GM19035 (cell line): ENCODE results near the gene RUNX3.

ENCODE experiments used
- ATAC-seq: cut with Tn5 transposase; IDR thresholded peaks from one replicate; pipeline ENCODE4 v1.9.1; 2021; ENCODE audit not compliant: unreplicated experiment

RUNX3 gene

GRCh38 chr1:24948079-24948827 lies 18.2 kb upstream of the RUNX3 start:
- no peak for ATAC-seq

- ATAC-seq = peak; percentile 90
Observed at GRCh38 chr1:24946861-24947658, 17.0 kb upstream of the RUNX3 start.

GRCh38 chr1:24945354-24946326 lies 15.6 kb upstream of the RUNX3 start:
- no peak for ATAC-seq

- no peak for ATAC-seq
Observed at GRCh38 chr1:24944318-24944717, 14.2 kb upstream of the RUNX3 start.

GRCh38 chr1:24942789-24943188 lies 12.7 kb upstream of the RUNX3 start:
- ATAC-seq = no peak

- no peak for ATAC-seq
Observed at GRCh38 chr1:24941564-24941963, 11.5 kb upstream of the RUNX3 start.

GRCh38 chr1:24940231-24940630 lies 10.2 kb upstream of the RUNX3 start:
- ATAC-seq = no peak

GRCh38 chr1:24939675-24940193 lies 9.7 kb upstream of the RUNX3 start:
- no peak for ATAC-seq

GRCh38 chr1:24939040-24939674 lies 9.1 kb upstream of the RUNX3 start:
- no peak for ATAC-seq

- no peak for ATAC-seq
Observed at GRCh38 chr1:24938276-24938675, 8.2 kb upstream of the RUNX3 start.

- no peak for ATAC-seq
Observed at GRCh38 chr1:24936684-24937083, 6.6 kb upstream of the RUNX3 start.

- ATAC-seq = no peak
Observed at GRCh38 chr1:24935615-24936484, 5.8 kb upstream of the RUNX3 start.

GRCh38 chr1:24935196-24935526 lies 5.1 kb upstream of the RUNX3 start:
- ATAC-seq = no peak

GRCh38 chr1:24934310-24935195 lies 4.5 kb upstream of the RUNX3 start:
- ATAC-seq = no peak

- ATAC-seq = no peak
Observed at GRCh38 chr1:24933468-24933867, 3.4 kb upstream of the RUNX3 start.

- ATAC-seq = no peak
Observed at GRCh38 chr1:24932725-24933294, 2.7 kb upstream of the RUNX3 start.

GRCh38 chr1:24932284-24932683 lies 2.2 kb upstream of the RUNX3 start:
- no peak for ATAC-seq

- ATAC-seq = no peak
Observed at GRCh38 chr1:24931468-24932231, 1.6 kb upstream of the RUNX3 start.
